Mammary epithelial cell (primary cell): Measurements from ENCODE around the gene CCDC9B.

Source experiments
- CTCF ChIP-seq, 2 donors: IDR thresholded peaks in 1 of 2; conservative IDR thresholded peaks in 1 of 2; 2 replicates each; pipeline ENCODE4 v1.5.1; 2011 to 2012; ENCODE audit warnings: inconsistent platforms in 2 of 2, low read length in 2 of 2, mild to moderate bottlenecking in 2 of 2, control low read depth in 1 of 2, low read depth in 1 of 2; ENCODE audit not compliant: insufficient read depth in 1 of 2; ENCODE audit errors: extremely low read depth in 1 of 2
- EZH2 ChIP-seq: IDR thresholded peaks from 2 replicates; pipeline ENCODE4 v1.6.1; 2012; ENCODE audit warnings: low read length, inconsistent platforms, borderline replicate concordance

- TF ChIP-seq CTCF (conservative IDR thresholded peaks at IDR 0.05 in 1 of 2, IDR thresholded peaks at IDR 0.05 in 1 of 2; ENCODE audit: extremely low read depth in 1 of 2, insufficient read depth in 1 of 2, low read depth in 1 of 2, low read length in 2 of 2) (no peak), EZH2 (no peak)
Observed at GRCh38 chr15:40338921-40339620, 1.7 kb downstream of the CCDC9B start.
